NOMO-1 treated with dmso at 0.1 percent for 144 hours (cell line): ENCODE results near the gene RAD9A.
A peak's percentile ranks its signal among the peaks of the same experiment; 100 is the strongest.

Experiments
- DNase-seq: peaks from one replicate; lab custom pipeline; 2025; ENCODE audit not compliant: unreplicated experiment; lab: John Stamatoyannopoulos, UW

RAD9A gene

DNA sequence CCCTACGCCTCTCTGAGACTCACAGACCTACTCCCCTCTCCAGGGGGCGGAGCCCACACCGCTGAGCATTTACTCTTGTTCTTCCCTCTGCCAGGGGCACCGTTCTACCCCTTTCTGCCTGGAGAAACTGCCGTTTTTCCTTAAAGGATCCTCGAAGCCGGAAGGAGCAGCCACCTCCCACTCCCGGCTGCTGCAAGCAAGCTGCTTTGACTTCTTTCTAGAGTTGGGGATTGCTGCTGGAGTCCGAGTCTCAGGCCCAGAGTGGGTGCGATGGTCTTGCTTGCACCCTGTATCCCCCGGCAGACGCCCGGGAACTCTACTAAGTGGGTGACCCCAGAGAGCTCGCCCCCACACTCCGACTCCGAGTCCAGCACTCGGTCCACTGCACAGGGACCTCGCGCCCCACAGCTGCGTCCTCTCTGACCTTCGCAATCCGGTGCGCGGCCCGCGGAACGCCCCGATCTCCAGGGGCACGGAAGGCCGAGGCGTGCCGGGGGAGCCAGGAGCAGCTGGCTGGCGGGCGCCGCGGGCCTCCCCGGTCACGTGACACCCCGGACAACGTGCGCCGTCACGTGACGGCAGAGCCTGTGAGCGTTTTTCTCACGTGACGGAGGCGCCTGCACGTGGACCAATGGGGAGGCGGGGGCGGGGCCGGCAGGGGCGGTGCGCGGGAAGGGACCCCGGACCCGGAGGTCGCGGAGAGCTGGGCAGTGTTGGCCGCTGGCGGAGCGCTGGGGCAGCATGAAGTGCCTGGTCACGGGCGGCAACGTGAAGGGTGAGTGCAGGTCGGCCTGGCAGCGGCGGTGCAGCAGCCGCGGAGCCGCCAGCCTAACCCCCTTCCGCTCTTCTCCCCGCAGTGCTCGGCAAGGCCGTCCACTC, at the start of gene RAD9A:
TSS of gene RAD9A (plus strand) at position 683 of the 879 bp plus-strand sequence. CDS start at position 742, 59 bp downstream.
- DNase-seq: peak; percentile 90

DNA sequence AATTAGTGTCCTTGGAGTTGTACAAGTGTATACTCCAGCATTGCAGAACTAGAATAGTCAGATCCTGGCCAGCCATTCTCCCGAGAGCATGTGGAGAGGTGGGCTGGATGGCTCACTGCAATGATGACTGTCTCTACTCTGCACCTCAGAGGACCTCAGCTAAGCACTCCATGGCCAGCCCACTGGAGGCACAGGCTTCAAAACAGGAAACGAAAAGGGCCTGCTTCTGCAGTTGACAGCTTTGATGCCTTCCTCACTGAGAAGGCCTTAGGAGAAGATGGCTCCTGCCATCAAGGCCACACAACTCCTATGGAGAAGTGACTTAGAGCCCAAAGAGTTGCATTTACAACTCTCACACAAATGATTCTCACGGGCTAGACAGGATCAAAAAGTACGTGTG, 47.5 kb upstream of the RAD9A start:
- no peak for DNase-seq

DNA sequence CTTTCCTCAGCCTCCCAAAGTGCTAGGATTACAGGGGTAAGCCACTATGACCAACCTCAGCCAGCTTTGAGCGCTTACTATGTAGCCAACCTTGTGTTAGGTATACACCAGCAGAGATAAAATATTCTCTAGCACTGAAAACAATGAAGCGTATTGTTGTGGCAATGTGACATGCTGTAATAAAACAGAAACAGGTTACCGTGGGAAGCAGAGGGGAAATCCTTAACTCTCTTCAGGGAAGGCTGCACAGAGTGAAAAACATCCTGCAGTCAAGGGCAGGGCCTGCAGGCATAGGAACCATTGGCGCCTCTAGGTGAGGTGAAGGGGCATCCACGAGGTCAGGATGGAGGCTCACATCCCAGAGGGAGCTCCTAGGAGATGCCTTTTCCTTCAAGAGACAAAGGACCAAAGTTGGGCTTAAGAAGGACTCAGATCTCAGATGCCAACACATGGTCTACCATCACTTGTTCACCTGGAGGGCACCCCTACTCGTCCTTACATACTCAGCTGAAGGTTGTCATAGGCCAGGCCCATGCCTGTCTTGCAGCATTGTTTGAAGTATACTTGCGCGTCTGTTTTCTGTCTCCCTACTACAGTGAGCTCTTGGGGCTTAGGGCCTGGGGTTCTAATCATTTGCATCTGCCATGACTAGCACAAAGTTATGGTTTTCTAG, 46.4 kb upstream of the RAD9A start:
- DNase-seq: no peak

DNA sequence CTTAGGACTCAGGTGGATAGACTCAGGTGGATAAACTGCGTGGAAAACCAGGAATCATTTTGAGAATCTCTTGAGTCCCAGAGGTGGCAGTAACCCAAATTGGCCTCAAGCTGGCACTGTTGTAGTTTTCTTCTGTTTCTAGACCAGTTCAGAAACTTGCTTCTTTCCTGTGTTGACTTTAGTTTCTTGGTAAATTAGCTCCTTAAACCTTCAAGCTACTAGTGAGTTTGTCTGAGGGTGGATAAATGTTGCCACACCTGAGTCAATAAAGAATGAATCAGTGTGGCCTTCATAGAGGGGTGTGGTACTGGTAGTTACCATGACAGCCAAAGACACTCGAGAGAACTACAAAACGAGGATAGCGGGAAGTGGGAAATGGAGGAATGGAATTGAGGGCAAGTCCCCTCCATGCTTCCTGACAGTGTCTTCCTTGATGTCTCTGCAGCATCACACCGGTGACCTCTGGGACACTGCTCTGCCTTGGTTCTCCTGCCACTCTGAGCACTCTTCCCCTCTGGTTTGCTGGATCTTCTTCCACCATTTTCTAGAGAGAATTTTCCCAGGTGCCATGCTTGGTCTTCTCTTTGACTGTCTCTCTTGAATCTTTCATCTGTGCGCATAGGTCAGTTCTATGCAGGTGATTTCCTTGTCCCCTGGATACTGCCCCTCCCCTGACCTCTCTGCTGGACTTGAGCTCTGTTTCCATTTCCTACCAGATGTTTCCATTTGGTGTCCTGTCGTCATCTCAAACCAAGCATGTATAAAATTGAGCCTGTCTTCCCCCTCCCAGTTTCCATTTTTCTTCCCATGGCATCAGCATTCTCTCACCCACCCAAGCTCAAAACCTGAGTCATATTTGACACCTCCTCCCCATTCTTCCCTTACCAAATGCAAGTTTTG, 45.6 kb upstream of the RAD9A start:
- no peak for DNase-seq

DNA sequence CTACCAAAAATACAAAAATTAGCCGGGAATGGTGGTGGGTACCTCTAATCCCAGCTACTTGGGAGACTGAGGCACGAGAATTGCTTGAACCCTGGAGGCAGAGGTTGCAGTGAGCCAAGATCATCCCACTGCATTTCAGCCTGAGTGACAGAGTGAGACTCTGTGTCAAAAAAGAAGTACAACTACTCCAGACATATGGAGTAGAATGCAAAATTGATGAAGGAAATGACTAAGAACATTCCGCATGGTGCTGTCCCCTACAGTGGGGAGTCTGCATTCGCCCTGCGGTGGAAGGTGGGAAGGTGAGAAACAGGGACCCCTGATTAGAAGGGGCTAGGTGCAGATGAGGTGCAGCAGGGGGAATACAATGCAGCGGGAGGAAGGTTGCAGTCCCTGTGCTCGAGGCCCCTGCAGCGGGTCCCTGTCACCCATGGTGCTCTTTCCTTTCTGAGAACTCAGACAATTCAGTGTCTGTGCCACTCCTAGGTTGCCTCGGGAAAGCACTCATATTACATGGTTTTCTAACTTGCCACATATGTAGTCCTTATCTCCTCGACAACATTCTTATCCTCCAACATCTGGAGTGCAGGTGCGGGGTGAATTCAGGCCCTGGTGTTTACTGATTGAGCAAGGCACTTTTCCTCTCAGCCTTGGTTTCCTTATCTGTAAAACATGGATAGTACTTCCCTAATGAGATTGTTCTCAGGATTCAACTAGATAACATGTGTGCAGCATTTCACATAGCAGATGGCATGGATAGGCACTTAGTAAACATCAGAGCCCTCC, 43.6 kb upstream of the RAD9A start:
- DNase-seq: no peak

DNA sequence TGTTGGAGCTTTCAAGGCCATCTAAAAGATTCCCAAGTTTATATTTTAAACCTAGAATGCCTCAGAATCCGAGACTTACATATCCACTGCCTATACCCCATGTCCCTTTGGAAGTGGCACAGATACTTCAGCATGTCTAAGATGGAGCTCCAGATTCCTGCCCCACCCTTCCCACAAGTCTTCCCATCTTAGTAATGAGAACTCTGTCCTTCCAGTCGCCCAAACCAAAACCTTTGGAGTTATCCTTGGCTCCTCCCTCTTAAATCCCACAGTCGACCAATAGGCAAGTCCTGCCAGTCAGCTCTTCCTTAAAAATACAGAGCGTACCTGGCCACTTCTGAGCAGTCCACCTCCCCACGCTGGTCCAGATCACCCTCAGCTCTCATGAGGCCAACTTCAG, 42.8 kb upstream of the RAD9A start:
- DNase-seq: no peak

DNA sequence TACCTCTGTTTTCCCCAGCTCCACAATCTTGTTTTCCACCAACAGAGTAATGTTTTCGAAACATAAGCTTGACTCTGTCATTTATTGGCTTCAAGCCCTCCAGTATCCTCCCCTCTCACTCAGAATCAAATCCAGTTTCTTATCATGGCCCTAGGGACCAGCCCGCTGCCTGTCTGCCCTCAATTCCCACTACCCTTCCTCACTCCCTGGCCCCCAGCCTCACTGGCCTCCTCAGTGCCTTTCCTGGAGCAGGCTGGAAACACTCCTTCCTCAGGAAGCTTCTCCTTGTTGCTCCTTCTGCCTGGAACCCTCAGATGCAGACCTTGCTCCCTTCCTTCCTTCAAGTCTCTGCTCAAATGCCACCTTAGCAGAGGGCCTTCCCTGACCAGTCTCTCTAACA, 42.3 kb upstream of the RAD9A start:
- DNase-seq: no peak

DNA sequence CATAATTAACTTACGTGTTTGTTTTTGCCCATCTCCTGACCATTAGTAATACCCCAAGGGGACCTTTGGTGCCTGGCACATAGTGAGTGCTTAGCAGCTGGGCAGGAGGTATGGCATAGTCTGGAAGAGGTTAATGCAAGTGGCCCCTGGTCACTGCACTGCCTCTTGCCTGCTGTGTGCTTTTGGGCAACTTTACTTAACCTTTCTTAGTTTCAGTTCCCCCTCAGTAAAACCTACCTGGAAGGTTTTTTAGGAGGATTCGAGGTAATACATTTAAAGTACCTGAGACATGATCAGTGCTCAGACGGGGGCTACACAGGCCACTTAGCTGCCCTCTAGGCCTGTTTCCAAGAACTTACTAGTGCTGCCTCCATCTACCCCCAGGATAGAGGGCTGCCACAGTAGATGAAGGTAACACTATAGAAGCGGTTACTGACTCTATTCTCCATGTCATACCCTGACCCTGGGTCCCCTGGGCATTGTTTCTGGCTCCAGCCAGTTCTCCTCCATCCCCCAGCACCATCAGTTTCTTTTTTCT, 41.8 kb upstream of the RAD9A start:
- DNase-seq: no peak

DNA sequence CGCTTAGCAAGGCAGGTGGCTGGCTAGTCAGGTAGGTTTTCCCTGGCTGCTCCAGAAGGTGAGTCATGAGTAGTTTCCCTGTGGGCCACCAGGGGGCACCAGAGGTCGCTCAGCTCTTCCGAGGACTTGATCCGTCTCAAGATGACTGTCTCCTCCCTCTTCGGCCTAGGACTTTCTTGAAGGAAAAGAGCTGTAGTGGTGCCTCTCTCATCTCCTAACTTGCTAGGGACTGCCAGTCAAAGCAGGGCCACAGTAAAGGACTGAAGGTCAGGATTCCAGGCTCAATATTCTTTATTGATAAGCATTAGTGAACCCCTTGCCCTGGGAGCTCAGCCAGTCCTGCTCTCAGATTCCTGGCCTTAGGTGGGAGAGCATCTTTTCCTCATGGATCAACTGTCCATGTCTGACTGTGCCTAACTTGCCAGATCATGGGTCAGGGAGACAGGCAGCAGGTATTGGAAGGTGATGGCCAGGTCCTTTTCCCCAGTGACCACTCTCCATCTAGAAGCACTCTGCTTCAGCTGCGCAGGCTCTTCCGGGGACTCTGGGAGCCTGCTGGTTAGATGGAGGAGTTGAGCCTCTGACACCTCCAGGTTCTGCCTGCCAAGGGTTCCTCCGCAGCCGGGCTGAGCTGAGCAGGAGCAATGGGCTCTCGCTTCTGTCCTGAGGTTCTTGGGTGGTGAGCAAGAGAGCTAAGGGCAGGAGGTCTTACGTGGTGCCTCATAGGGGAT, 40.3 kb upstream of the RAD9A start:
- DNase-seq: peak; percentile 71

DNA sequence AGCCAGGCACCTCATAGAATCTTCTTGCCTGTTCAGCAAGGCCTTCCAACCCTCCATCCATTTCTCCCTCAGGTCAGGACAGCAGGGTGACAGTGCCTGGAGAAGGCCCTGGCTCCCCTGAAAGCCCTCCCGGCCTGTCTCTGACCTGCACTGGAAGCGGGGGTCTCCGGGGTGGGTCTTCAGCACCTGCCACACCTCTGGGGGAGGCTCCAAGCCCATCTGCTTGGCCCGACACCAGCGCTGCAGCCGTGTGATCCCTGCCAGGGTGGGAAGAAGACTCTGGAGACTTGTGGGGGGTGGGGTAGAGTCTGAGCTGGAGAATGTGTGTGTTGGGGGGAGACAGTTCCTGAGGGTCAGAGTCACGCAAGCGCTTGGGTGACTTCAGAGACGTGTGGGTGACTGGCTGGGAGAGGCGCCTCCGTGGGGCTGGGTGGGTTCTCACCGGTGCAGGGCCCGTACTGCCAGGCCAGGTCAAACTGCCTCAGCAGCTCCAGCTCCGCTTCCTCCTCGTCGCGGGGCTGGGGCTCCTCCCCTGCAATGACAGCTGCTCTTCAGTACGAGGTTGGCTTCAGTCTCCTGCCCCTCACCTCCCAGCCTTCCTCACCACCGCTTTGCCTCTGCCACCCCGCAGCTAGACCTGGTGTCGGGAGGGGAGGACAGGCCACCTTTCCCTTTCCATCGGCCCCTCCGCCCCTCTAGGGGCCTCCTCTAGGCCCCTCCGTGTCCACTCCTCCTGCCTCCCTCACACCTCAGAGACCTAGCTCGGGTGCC, 39.1 kb upstream of the RAD9A start:
- peak; percentile 54 for DNase-seq

DNA sequence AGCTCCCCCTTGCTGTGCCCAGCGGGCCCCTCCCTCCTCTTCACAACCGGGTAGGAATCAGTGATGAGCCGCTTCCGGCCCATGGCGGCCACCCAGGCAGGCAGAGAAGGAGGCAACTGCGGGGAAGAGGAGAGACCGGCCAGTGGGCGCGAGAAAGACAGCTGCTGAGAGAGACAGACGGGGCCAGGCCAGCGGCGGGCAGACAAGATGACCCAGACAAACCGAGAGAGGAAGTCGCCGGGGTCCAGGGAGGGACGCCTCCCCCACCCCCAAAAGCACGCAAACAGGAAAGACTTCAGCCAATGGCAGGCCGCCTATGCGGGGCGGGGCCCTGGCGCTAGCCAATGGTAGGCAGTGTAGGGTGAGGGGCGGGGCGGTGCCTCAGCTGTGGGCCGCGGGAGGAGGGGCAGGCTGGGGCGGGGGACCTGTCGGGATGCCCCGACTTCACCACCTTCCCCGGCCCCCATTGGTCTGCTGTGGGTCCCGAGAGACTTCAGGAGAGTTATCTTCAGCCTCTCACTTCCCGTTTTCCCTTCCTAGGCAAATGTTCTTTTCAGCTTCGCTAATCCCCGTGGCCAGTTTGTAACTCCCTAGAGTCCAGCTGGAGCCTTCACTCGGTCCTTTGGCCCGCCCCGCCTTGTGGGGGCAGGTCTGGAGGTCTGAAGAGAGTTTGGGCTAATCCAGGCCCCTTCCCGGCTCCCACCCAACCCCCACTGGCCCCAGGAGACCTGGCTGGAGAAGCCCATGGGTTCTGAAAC, 38.3 kb upstream of the RAD9A start, which contains the start of gene POLD4:
TSS of gene POLD4 (minus strand) at position 230 of the 758 bp plus-strand sequence. CDS start at position 83, 147 bp downstream.
- DNase-seq: peak; percentile 96

DNA sequence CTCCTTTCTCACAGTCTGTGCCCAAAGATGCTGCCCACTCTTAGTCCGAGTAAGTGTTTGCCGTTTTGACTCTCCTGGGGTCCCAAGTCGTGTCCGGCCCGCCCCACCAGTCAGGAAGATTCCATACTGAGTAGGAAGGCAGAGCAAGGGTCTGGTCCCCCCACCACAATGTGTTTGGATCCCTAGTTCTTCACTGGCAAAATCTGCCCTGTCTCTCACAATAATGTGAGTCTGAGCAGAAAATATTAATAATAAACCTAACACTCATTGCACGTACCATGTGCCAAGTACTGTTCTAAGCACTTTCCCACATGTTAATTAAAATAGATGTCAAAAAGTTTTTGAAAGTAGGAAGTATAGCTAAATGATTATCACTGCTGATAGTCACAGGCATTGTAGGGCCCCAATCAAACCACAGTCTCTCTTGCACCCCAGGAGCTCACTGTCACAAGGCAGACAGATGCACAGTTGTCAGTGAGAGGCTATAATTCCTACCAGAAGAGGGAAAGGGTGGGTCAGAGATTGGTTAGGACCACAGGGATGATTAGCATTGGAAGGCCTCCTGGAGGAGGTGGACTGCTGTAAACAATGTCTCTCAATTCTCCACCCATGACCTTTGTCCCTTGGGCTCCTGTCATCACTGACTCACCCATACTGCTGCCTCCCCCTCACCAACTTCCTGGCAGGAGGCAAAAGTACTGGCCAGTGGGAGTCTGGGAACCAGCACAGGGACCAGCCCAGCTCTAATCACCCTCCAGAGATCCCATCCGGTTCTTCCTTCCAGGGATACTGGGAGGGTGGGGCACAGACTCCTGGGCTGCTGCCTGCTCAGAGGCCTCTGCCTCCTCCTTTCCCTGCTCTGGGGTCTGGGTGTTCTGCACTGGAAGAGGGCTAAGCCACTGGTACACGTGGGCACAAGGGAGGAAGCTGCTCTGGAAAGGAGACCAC, 37.4 kb upstream of the RAD9A start:
- DNase-seq: no peak

DNA sequence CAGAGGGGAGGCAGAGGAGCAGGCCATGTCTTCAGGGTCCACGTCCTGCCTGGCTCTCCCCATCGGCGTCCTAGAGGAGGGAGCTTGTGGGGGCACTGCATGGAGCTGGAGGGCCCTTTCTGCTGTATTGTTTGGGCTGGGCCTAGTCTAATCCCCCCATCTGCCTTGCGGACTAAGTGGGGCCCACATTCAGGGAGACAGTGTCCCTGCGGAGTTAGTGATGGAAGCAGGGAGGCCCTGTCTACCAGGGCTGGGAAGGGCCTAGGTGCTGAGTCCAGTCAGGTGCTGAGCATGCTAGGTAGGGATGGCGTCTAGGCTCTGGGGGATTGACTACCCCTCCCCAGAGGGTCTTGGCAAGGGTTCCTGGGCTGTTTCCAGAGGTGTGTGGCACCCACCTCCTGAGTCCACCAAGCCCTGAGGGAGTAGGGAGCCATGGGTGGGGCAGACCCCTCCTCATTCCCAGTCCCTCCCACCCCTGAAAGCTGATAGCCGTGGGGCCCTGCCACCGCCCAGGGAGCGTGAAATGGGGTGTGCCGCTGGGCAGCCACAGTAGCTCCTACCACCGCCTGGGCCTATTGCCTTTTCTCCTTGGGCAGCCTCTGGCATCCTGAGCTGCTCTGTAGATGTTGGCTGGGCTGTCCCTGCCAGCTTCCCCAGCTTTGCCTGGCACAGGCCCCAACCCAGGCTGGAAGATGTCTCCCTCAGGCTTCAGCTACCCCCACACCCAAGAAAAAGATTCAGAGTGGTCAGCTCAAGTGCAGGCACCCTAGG, 36.6 kb upstream of the RAD9A start:
- no peak for DNase-seq

DNA sequence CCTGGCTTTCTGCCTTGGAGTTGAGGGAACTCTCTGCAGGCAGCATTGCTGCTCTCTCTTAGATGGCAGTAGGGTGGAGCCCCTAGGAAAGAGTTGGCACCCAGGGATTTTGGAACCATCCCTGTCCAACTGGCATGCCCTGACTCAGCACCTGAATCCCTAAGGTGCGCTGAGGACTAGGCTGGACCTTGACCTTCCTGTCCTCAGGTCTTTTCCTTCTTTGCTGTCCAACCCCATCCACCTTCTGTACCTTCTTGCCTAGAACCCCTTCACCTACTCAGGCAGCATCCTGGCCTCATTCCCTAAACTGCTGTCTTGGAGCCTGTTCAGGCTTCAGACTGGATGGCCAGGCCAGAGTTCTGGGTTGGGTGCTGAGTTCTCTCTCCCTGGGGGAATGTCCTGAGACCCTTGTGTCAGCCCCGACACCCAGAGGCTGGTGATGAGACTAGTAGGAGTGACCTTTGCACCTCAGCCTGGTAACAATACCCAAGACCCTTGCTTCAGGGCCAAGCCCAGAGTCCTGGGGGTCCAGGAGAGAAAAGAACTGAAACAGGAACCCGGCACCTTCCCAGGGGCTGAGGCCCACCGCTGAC, 35.9 kb upstream of the RAD9A start:
- DNase-seq: no peak

DNA sequence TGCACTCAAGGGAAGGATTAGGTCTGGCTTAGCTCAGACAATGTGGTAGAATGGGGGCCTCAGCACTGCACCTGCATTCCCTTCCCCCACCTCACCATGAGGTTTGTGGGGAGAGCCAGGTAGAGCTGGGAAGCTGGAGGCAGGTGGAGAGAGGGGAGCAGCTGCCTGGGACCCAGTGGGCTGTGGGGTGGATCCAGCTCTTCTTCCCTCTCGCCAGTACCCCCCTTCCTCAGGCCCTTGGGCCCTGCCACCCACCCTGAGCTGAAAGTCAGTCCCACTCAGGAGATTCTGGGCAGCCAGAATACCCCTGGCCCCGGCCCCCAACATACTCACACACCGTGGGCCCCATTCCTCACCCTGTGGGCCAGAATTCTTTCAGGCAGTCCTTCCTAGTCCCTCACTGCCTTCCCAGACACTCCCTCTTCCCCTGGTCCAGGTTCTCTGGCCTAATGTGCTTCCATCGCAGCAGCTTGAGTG, 35.4 kb upstream of the RAD9A start:
- no peak for DNase-seq
